Heart left ventricle (tissue), 16 donors: ENCODE measurements around the gene AMBP. TPM values are rescaled to one million over a fixed set of nuclear protein-coding genes. Genes with fewer than 3 reads are reported as not detected.

ENCODE experiments used
- ATAC-seq, 4 donors: fragments of 200-7000 bp; cut with Tn5 transposase; one replicate each; pipeline ENCODE4 v1.9.1; 2020 to 2022; ENCODE audit warnings: moderate library complexity in 4 of 4, mild to moderate bottlenecking in 3 of 4, moderate number of reproducible peaks in 1 of 4
- DNase-seq, 5 donors: peaks; one replicate each; pipeline ENCODE4 v3.0.0-alpha.2; 2020
- H3K27ac ChIP-seq, 12 donors: fragments of 200-600 bp; sonication (generic) in 4 of 12; one replicate each; pipeline versions ENCODE4 v1.5.0 to v1.8.0; 2016 to 2022; ENCODE audit warnings: mild to moderate bottlenecking in 2 of 12
- H3K27me3 ChIP-seq, 9 donors: fragments of 200-600 bp; sonication (generic) in 2 of 9; one replicate each; pipeline versions ENCODE4 v1.5.1 to v1.8.0; 2016 to 2022; ENCODE audit warnings: mild to moderate bottlenecking in 3 of 9
- H3K36me3 ChIP-seq, 9 donors: fragments of 200-600 bp; sonication (generic) in 2 of 9; one replicate each; pipeline versions ENCODE4 v1.5.0 to v1.8.0; 2018 to 2022; ENCODE audit warnings: mild to moderate bottlenecking in 2 of 9
- H3K4me1 ChIP-seq, 12 donors: fragments of 200-600 bp; sonication (generic) in 4 of 12; one replicate each; pipeline versions ENCODE4 v1.5.0 to v1.8.0; 2016 to 2022; ENCODE audit warnings: mild to moderate bottlenecking in 3 of 12
- H3K4me3 ChIP-seq, 12 donors: fragments of 200-600 bp; sonication (generic) in 4 of 12; one replicate each; pipeline versions ENCODE4 v1.5.0 to v1.8.0; 2017 to 2022; ENCODE audit warnings: mild to moderate bottlenecking in 9 of 12, moderate library complexity in 4 of 12
- H3K9me3 ChIP-seq, 12 donors: fragments of 200-600 bp; sonication (generic) in 4 of 12; one replicate each; pipeline versions ENCODE4 v1.5.0 to v1.8.0; 2016 to 2022; ENCODE audit warnings: mild to moderate bottlenecking in 1 of 12
- POLR2A ChIP-seq, 2 donors: fragments of 450-650 bp; IDR thresholded peaks; one replicate each; pipeline ENCODE4 v1.6.1; 2017; ENCODE audit warnings: antibody characterized with exemption in 2 of 2, mild to moderate bottlenecking in 2 of 2, moderate library complexity in 2 of 2
- WGBS, 4 donors: extraction: QIAGEN DNeasy Blood & Tissue Kit in 2 of 4; methylation state at CpG; one replicate each; pipeline versions ENCODE4 v1.1.5 to v1.1.7; 2013 to 2018; 5-methylcytosine and 5-hydroxymethylcytosine counted together
- intact Hi-C, 10 donors: fragments of 100-400 bp; cut with DNase I; formaldehyde crosslinking; loops; one replicate each; pipeline versions ENCODE4 v1.11.1 to v1.14.2; 2022
- polyA plus RNA-seq, 2 donors: library from polyadenylated mRNA; stranded (reverse); fragments of 200-250 nt; gene quantifications; one replicate each; pipeline ENCODE4 v1.2.3, GENCODE V29; 2013
- total RNA-seq, 9 donors: library from RNA; depleted of rRNA in 2 of 9; stranded (reverse); fragments of >200 nt in 2 of 9; fragmentation: NEBNext Ultra II Directional in 3 of 9; extraction: Animal tissue kit (Norgen Biotek cat#: 25700) in 3 of 9; gene quantifications; one replicate each; pipeline versions ENCODE4 v1.1.0 to v1.2.4, GENCODE V29; 2016 to 2023
- TF ChIP-seq, protein P1 (sequence below), 12 donors: fragments of 200-600 bp; sonication (generic) in 4 of 12; IDR thresholded peaks; one replicate each; pipeline versions ENCODE4 v1.5.0 to v1.8.0; 2018 to 2022; ENCODE audit warnings: antibody characterized with exemption in 12 of 12, mild to moderate bottlenecking in 5 of 12
- donor health status: ischemic (EF 13 %, LVEDD 7.1; RV severe dilation, severe dysfunction).
- donor health status: healthy with polysubstance abuse.
- donor health status: DM: no; HTN: yes; CAD: no.
- donor health status: DM: no; HTN: no; CAD: no.
- donor health status: ischemic (EF 25% LVEDD 6.9; RV normal size, moderate dysfunction).
- donor health status: ischemic (EF 25% LVEDD 5.7; RV mildly dilated, moderate dysfunction).
- donor health status: healthy.
- donor health status: DM: yes; HTN: yes; CAD: no.
- donor health status: ischemic (EF 35%, LVEDD 5.7; RV mildly dilated, moderate dysfunction).
- donor health status: nonischemic (EF 11% LVEDD 7.7; RV severe dilation, severe dysfunction).
- donor health status: DM: yes; HTN: yes; CAD: no.
- donor health status: PGD.
- donor health status: ischemic (EF 29% LVEDD 5.4; RV normal size, mild dysfunction).
- donor health status: nonischemic (EF 23%, LVEDD 6.1; RV moderate dilation, normal function).

The AMBP gene
- total and polyA plus RNA-seq, 11 donors = 0.08 to 0.32 (median 0.20) TPM; not detected in 8

DNA sequence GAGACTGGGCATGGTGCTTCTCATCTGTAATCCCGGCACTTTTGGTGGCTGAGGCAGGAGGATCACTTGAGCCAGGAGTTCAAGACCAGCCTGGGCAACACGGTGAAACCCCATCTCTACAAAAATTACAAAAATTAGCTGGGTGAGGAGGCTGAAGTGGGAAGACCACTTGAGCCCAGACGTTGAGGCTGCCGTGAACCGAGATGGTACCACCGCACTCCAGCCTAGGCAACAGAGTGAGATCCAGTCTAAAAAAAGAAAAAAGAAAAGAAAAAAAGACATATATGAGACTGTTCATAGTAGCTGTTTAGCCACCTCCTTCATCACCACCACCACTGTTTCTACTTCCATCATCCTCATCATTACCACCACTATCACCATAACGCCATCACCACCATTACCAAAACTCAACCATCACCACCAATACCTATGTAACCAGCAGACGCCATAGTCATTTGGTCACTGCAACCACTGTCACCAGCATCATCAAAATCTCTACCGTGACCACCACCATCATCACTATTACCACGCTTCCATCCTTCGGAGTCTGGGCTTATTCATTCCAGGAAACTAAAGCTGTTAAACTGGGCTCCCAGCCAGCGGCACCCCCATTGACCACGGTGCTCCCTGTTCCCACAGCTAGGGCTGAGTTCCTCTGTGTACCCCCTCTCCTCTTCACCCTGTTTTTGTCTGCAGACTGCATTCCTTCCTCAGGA is 29.3 kb upstream of the AMBP start:
- TF ChIP-seq, protein P1, sequence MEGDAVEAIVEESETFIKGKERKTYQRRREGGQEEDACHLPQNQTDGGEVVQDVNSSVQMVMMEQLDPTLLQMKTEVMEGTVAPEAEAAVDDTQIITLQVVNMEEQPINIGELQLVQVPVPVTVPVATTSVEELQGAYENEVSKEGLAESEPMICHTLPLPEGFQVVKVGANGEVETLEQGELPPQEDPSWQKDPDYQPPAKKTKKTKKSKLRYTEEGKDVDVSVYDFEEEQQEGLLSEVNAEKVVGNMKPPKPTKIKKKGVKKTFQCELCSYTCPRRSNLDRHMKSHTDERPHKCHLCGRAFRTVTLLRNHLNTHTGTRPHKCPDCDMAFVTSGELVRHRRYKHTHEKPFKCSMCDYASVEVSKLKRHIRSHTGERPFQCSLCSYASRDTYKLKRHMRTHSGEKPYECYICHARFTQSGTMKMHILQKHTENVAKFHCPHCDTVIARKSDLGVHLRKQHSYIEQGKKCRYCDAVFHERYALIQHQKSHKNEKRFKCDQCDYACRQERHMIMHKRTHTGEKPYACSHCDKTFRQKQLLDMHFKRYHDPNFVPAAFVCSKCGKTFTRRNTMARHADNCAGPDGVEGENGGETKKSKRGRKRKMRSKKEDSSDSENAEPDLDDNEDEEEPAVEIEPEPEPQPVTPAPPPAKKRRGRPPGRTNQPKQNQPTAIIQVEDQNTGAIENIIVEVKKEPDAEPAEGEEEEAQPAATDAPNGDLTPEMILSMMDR (IDR thresholded peaks at IDR 0.05) = no peak
- TF ChIP-seq POLR2A (IDR thresholded peaks at IDR 0.05) = no peak
- H3K4me1 ChIP-seq = peaks cover 0 to 10% (median 0%) of the 10 kb centered on the region in 12 donors
- peak in 1 of 4 donors; percentile 17 for ATAC-seq
- H3K27me3 ChIP-seq = peaks cover 0 to 7% (median 0%) of the 10 kb centered on the region in 9 donors
- no peaks in the 10 kb centered on the region for H3K36me3 ChIP-seq
- intact Hi-C loops = loop anchor here in 9 of 10 donors (1.0 to 5.0 kb wide), 11 partner anchors 25 to 185 kb away; partner anchors contain the start of gene COL27A1 (in 3 of the 9)
- no peak overlapping the region for H3K27ac ChIP-seq
- H3K4me3 ChIP-seq = no peak overlapping the region
- H3K9me3 ChIP-seq = peaks cover 0 to 4% (median 0%) of the 10 kb centered on the region in 12 donors
- no peak for DNase-seq
- WGBS, 4 donors = 66 to 68% (median 68%) methylated on average over 13 of the region's 13 CpGs

DNA sequence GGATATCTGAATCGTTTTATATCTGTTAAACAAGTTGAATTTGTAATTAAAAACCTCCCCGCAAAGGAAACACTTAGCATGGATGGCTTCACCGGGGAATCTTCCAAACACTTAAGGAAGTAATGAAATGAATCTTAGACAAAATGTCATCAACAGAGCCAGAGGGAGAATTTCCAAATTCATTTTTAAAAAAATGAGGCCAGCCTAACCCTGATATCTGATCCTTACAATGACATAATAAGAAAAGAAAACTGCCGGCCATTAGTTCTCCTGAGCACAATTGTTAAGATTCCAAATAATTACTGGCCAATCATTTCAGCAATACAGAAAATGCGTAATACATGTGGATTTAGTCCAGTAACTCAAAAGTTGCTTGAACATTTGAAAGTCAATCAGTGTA is 27.1 kb upstream of the AMBP start:
- Histone ChIP-seq H3K4me3 (no peak overlapping the region), H3K27me3 (peaks cover 0 to 7% (median 0%) of the 10 kb centered on the region in 9 donors), H3K9me3 (peaks cover 0 to 12% (median 2%) of the 10 kb centered on the region in 12 donors), H3K4me1 (peaks cover 0 to 9% (median 0%) of the 10 kb centered on the region in 12 donors), H3K27ac (no peak overlapping the region), H3K36me3 (no peaks in the 10 kb centered on the region)
- TF ChIP-seq, protein P1 (IDR thresholded peaks at IDR 0.05) = no peak
- TF ChIP-seq POLR2A (IDR thresholded peaks at IDR 0.05) = no peak
- DNase-seq = no peak
- intact Hi-C loops = loop anchor here in 7 of 10 donors (5.0 kb wide), 4 partner anchors 47 to 187 kb away; no protein-coding TSS in a partner anchor
- WGBS, 4 donors = 67 to 71% (median 68%) methylated on average over 5 of the region's 5 CpGs
- no peak for ATAC-seq

DNA sequence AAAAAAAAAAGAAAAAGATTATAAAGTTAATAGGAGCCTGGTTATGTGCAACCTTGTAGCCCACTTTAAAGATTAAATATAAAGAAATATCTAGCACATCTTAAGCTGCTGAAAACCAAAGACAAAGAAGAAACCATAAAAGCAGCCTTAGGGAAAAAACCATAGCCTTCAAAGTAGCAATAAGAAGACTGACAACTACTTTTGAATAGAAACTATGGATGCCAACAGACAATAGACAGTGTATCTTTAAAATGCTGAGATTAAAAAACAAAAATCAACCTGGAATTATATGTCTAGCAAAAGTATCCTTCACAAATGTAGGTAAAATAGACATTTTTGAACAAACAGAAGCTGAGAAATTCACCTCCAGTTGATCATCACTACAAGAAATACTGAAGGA is 24.4 kb upstream of the AMBP start:
- intact Hi-C loops = loop anchor here in 1 of 10 donors (5.0 kb wide), 1 partner anchor 170 kb away; no protein-coding TSS in a partner anchor
- ATAC-seq (no peak), DNase-seq (no peak)
- peaks cover 0 to 21% (median 9%) of the 10 kb centered on the region in 9 donors for H3K27me3 ChIP-seq
- H3K9me3 ChIP-seq = peaks cover 0 to 12% (median 2%) of the 10 kb centered on the region in 12 donors
- H3K36me3 ChIP-seq = no peaks in the 10 kb centered on the region
- TF ChIP-seq, protein P1 (IDR thresholded peaks at IDR 0.05) = no peak
- TF ChIP-seq POLR2A (IDR thresholded peaks at IDR 0.05) = no peak
- no peak overlapping the region for H3K27ac ChIP-seq
- H3K4me3 ChIP-seq = no peak overlapping the region
- peaks cover 0 to 17% (median 5%) of the 10 kb centered on the region in 12 donors for H3K4me1 ChIP-seq

DNA sequence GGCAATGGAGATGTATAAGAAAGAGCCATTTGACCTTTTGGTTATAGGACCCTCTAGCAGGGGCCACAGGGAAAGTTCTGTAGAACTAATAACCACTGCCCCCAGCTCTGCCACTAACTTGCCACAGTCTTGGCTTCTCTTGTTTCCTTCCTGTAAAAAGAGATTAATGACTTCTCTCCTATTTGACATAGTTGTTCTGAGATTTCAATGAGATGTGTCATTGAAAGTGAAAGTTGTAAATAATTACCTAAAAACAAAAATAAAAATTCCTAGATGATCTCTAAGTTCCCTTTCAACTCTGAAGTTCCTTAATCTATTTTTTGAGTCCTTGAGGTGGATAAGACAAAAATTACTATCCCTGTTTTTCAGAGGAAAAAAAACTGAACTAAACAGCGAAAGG is 22.4 kb upstream of the AMBP start:
- Histone ChIP-seq H3K4me1 (peaks cover 0 to 17% (median 5%) of the 10 kb centered on the region in 12 donors), H3K27ac (no peak overlapping the region), H3K36me3 (no peaks in the 10 kb centered on the region), H3K27me3 (peaks cover 0 to 40% (median 13%) of the 10 kb centered on the region in 9 donors), H3K9me3 (peaks cover 0 to 12% (median 2%) of the 10 kb centered on the region in 12 donors), H3K4me3 (no peak overlapping the region)
- 72 to 90% (median 84%) methylated on average over 1 of the region's 1 CpG for WGBS, 4 donors
- ATAC-seq = no peak
- no peak for TF ChIP-seq POLR2A (IDR thresholded peaks at IDR 0.05)
- TF ChIP-seq, protein P1 (IDR thresholded peaks at IDR 0.05) = no peak
- intact Hi-C loops = loop anchor here in 1 of 10 donors (5.0 kb wide), 1 partner anchor 172 kb away; no protein-coding TSS in a partner anchor
- DNase-seq = no peak
